NCI-H2171 (cell line): Measurements from ENCODE around the gene COL6A5.
"Not testable (repeated sequence)": the region's sequence is repeated elsewhere in the genome, so short reads cannot be mapped to it uniquely, and the experiment has no call there.

Source experiments
- DNase-seq: peaks from one replicate; lab custom pipeline; 2025; lab: John Stamatoyannopoulos, UW

Gene COL6A5, protein sequence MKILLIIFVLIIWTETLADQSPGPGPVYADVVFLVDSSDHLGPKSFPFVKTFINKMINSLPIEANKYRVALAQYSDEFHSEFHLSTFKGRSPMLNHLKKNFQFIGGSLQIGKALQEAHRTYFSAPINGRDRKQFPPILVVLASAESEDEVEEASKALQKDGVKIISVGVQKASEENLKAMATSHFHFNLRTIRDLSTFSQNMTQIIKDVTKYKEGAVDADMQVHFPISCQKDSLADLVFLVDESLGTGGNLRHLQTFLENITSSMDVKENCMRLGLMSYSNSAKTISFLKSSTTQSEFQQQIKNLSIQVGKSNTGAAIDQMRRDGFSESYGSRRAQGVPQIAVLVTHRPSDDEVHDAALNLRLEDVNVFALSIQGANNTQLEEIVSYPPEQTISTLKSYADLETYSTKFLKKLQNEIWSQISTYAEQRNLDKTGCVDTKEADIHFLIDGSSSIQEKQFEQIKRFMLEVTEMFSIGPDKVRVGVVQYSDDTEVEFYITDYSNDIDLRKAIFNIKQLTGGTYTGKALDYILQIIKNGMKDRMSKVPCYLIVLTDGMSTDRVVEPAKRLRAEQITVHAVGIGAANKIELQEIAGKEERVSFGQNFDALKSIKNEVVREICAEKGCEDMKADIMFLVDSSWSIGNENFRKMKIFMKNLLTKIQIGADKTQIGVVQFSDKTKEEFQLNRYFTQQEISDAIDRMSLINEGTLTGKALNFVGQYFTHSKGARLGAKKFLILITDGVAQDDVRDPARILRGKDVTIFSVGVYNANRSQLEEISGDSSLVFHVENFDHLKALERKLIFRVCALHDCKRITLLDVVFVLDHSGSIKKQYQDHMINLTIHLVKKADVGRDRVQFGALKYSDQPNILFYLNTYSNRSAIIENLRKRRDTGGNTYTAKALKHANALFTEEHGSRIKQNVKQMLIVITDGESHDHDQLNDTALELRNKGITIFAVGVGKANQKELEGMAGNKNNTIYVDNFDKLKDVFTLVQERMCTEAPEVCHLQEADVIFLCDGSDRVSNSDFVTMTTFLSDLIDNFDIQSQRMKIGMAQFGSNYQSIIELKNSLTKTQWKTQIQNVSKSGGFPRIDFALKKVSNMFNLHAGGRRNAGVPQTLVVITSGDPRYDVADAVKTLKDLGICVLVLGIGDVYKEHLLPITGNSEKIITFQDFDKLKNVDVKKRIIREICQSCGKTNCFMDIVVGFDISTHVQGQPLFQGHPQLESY (N-terminal part only)

DNA sequence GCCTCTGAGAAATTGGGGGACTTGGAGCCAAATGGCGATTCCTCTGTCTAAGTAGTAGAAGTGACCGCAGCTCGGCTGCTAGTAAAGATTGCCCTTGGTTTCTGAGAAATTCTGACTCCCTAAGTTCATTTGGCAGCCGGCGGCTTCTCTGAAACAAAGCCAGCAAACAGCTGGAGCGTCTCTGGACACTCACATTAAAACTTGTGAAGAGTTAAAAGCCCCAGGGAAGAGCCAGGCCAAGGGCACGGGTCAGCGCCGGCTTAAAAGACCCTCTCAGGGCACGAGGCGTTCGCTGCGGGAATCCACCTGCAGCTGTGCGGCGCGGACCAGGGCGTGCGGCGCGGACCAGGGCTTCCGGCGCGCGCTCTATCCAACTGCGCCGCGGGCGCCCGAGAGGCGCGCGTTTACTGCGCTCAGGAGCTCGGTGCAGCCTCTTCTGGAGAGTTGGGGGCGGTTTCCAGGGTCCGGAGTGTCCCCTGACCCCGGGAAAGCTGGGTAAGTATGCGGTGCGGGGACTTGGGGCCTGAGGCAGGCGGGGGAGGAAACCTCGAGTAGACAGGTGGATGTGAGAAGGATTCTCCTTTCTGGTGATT, at the start of gene COL6A5:
Gene COL6A5 (plus strand): TSS at position 186 of the 593 bp plus-strand sequence. CDS start 27,967 bp downstream, outside the sequence.
- DNase-seq: no peak

DNA sequence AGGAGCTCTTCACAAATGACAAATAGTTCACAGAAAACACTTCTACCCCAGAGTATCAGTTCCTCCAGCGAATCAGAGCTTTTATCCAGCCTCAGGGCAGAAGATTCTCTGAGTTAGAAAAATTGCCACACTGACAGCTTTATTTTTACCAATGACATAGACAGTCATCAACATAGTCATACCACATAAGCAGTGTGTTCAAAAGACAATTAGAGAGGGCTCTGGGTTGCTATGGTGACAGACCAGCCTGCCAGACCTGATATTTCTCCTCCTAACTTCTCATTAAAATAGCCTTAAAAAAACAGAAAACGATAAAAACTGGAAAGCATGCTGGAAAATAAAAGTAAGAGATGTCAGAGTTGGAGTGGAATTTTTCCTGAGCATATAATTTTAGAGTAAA, 45.9 kb upstream of the COL6A5 start:
- DNase-seq: no peak

DNA sequence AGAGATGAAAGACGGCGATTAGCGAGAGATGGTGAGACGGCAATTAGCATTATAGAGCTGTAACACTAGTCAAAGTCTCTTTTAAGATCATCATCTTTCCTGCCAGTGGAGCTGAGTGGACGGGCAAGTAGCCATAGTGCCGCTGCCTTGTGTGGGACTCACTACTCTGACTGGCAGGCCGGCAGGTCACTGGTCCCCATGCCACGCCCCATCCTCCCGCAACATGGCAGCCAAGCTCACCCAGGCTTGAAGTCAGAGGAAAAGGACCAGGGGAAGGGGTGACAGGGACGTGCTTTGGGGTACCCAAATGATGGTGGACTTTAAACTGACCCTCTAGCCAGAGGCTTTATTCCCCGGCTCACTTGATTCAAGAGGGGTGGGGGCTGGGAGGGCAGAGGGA, 44.6 kb upstream of the COL6A5 start:
- no peak for DNase-seq

DNA sequence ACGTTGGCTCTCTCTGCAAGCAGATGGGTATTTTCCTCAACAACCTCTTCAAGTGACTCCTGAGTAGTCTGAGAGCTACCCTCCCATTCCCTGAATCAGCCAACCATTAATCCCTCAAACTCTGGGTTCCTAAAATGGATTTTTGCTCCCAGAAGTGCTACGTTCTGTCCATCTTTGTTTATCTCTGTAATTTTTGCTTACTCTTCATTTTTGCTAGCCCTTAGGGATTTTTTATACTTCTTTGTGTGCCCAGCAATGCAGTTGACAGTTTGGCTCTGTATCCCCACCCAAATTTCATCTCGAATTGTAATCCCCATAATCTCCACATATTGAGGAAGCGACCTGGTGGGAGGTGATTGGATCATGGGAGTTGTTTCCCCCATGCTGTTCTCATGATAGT, 35.4 kb upstream of the COL6A5 start:
- DNase-seq: no peak

DNA sequence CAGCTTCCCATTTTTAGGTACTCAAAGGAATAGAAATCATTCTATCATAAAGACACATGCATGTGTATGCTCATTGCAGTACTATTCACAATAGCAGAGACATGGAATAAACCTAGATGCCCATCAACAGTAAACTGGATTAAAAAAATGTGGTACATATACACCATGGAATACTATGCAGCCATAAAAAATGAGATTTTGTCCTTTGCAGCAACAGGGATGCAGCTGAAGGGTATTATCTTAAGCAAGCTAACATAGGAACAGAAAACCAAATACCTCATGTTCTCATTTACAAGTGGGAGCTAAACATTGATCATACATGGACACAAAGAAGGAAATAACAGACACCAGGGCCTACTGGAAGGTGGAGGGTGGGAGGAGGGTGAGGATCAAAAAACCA, 33.1 kb upstream of the COL6A5 start:
- no peak for DNase-seq

DNA sequence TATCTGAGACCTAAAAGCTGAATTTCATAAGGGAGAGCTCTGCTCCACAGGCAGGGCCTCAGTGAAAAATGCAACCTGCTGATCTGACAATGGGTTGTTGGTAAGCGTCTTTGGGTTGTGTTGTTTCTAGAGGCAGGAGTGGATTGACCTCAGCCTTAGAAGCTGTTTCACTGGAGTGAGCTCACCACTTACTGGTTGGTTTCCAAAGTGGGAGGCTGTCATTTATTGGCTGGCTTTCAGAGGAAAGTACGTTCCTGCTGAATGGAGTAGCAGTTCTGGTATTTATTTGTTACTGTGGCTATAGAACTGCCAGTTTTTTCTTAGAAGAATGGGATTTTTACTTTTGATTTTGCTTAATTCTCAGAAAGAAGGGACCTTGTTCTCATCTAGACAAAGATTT, 29.3 kb upstream of the COL6A5 start:
- no peak for DNase-seq

DNA sequence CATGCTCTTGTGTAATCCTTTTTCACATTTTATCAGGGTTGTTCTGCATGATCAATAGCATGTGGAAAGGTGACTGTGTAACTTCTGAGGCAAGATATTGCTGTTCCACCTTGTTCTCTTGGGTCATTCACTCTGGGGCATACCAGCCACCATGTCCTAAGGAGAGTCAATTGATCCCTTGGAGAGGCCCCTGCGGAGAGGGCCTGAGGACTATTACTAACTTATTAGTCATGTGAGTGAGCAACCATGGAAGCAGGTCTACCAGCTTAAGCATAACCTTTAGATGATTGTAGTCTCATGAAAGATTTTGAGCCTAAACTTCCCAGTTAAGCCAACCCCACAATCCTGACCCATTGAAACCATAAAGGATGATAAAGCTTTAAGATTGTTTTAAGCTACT, 22.0 kb upstream of the COL6A5 start:
- DNase-seq: no peak

DNA sequence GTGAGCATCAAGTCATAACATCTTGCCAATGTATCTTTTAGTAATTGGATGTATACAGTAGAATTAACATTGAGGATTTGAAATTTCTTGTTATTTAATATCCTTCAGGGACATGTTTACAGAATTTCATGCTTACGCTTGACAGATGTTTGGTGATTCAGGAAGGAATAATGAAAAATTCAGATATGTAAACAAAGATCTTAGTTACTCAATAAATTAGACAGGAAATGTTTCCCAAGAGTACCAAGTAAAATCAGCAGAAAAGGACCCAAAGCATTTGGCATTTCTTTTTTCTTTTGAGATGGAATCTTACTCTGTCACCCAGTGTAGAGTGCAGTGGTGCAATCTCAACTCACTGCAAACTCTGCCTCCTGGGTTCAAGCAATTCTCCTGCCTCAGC, 4.7 kb upstream of the COL6A5 start:
- no peak for DNase-seq

DNA sequence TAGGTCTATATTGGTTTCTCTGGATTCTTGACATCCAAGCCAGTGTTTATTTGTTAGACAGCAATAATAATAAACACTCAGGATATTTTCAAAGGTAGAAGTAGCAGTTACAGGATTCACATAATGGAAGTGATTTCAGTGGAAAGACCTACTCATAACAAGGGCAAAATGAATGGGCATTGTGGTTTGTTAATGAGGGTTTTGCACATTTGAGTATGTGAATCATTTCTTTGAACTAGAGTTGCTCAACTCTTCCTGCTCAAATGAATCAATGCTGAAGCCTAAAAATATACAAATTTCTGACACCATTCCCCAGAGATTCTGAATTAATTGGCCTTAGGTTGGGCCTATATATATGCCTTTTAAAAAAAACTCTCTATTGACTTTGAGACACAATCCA, 4.1 kb upstream of the COL6A5 start:
- DNase-seq: no peak

DNA sequence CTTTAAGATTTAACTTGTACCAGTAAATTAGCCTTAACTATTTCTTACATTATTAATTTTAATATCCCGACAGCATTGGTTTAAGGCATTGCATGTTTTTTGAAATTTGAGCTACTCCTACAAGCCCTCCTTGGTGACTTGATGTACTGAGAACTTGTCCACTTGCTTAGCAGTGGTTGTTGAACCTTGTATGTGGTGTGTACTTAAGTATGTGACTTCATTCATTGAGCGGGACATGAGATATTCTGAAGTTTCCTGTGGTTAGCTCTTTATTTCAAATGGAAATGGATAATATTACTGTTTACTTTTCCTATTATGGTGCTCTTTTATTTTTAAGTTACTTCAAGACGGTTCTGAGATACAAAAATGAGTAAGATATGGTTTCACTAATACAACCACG, 3.6 kb upstream of the COL6A5 start:
- no peak for DNase-seq

DNA sequence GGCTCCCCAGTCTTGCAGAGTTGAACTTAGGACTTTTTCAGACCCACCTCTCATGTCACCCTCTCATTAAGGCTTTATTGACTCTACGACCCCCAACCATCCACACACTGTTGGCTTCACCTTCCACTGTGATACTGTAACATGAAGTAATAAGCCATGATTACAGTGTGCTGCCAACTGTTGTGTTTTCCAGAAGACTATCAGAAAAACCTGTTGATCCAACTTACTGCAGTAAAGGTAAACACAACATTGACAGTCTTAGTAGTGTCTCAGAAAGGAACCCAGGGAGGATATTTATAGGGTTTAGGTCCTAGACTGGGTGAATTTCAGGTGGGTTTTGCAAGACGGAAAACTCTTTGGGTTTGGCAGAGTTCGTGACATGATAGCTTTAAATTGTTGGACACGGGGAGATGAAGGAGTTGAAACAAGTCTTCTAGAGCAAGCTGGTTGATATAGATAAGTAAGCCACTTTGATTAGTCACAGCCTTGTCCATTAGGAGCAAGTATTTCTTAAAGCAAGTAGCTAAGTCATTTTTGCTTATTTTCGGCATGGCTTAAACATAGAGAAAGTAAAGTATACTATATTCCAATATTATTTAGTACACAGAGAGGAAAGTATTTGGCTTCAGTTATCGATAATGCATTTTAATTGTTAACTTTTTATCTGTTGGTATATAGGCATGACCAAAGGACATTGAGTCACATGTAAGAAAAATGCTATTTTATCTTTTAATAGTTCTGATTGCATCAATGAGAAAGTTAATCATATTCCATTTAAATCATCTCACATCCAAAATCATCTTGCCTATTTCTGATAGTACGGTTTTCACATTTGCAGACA, 2.4 kb upstream of the COL6A5 start:
- DNase-seq: no peak

DNA sequence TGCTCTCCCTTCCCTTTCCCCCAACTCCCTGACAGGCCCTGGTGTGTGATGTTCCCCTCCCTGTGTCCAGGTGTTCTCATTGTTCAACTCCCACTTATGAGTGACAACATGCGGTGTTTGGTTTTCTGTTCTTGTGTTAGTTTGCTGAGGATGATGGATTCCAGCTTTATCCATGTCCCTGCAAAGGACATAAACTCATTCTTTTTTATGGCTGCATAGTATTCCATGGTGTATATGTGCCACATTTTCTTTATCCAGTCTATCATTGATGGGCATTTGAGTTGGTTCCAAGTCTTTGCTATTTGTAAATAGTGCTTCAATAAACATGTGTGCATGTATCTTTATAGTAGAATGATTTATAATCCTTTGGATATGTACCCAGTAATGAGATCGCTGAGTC, 2.8 kb downstream of the COL6A5 start:
- not testable (repeated sequence) for DNase-seq

DNA sequence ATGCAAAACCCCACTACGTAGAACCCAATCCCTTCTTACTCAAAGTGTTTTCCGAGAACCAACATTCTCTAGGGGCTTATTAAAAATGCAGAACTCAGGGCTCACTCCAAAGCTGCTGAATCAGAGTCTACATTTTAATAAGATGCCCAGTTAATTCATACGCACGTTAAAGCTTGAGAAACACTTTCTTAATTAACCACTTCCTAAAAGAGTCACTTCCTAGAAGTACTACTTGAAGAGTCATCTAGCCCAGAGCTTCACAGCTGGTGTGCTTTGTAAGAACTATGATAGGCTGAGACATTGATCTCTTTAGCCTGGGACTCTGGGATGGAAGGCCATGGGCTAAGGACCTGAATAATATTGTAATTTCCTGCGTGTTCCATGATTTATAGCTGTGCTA, 9.0 kb downstream of the COL6A5 start:
- no peak for DNase-seq

DNA sequence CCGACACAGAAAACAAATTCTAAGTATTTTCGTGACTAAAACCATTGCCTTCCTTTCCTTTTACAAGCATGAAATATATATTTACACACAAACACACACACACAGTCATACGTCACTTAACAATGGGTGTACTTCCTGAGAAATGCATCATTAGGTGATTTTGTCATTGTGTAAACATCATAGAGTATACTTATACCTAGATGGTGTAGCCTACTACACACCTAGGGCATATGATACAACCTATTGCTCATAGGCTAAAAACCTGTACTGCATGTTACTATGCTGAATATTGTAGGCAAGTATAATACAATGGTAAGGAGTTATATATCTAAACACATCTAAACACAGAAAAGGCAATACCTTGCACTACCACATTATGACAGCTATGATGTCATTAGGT, 28.6 kb downstream of the COL6A5 start:
- DNase-seq: no peak

DNA sequence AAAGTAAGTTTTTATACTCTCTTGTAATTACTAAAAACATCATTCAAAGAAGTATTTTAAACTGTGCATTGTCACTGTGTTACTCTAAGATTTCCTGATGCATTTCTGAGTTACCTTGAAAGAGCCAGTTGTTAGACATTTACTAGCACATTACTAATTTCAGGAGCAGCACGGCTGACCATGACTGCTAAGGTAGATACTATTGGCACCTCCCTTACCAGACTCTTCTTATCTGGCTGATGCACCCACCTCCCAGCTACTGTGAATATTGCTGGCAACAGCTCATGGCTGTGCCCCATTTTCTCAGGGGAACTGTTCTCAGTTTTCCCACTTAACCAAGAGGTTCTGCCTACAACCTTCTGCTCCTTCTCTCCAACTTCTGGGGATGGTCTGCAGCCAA, 29.4 kb downstream of the COL6A5 start:
- DNase-seq: no peak

DNA sequence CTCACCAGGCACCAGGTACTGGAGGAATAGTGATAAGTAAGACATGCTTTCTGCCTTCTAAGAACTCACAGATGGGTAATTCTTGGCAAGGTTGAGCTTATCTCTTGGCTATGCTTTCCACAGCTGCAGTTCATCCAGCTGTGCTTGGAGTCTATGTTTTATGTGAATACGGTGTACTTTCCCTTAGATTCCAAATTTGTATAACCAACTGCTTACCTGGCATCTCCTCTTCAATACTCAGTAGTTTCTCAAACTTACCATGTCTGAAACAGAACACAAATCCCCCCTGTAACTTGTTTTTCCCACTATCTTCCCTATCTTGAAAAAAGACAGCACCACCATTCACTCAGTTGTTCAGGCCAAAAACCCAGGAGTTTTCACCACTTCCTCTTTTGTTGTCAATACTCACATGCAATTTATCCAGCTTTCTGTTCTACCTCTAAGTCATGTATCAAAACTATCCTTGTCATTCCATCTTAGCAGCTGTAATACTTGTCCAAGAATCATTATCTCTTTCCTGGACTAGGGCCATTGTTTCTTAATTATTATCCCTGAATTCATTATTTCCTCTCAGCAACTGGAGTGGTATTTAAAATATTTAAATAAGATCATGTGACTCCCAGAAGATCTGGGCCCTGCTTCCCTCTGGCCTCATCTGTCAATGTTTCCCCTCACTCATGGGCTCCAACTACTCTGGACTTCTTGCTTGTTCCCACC, 32.6 kb downstream of the COL6A5 start:
- DNase-seq: no peak

DNA sequence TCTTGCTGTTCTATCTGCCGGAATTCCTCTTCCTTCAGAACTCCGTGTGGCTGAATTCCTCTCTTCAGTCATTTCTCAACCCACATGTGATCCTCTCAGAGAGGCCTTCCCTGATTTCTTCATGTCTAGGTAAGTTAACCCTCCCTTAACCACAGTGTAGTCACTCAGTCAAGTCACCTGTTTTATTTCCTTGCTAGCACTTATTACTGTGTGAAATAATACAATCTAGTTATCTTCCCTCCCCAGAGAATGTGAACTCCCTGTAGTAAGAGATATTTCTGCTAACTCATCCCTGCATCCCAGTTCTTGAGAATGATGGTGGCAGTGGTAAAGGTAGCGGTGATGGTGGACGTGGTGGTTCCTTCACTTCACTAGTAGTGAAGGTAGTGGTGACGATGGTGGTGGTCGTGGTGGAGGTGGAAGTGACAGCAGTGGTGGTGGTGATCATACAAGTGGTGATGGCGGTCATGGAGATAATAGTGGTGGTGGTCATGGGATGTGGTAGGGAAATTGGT, 33.3 kb downstream of the COL6A5 start:
- DNase-seq: no peak

DNA sequence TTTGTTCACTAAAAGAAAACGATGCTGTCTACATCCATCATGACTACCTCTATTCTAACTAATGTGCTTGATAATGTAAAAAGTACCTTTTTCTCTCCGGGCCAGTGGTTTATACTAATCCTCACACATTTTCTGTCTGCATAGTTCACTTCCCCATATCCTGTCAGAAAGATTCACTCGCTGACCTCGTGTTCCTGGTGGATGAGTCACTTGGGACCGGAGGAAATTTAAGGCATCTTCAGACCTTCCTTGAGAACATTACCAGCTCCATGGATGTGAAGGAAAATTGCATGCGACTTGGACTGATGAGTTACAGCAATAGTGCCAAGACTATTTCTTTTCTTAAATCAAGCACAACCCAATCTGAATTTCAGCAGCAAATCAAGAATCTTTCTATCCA, 33.8 kb downstream of the COL6A5 start:
- DNase-seq: no peak

DNA sequence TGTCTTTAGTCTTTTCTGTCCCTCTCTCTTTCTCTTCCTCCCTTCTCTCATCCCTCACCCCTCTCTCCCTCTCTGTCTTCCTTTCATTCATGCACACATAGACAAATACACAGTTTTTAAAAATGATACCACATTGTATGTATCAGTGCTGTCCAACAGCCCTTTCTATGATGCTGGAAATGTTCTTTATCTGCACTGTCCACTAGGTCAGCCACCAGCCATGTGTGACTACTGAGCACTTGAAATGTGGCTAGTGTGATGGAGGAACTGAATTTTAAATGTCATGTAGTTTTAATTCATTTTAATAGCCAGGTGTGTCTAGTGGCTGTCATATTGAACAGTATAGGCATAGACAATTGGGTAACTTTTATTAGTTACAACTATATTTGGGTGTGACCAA, 34.9 kb downstream of the COL6A5 start:
- DNase-seq: no peak

DNA sequence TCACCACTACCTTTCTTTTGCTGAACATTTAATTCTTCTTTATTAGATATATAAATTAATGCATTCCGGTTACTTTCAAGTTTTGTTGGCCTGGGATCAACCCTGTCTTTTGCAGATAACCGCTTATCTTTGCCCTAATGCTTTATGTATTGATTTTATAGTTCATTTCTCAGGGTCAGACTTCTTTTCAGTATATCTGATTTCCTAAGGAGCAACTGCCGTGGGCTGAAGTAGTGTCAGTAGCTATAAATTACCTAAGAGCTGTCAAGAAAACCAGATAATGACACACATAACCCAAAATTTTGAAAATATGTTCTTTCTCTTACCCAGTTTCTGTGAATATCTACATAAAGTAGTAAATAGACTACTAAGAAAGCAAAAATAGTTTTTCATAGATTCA, 38.0 kb downstream of the COL6A5 start:
- DNase-seq: no peak
